Mammary epithelial cell (primary cell): Measurements from ENCODE around the gene METRNL.

ENCODE experiments used
- CTCF ChIP-seq, 2 donors: IDR thresholded peaks in 1 of 2; conservative IDR thresholded peaks in 1 of 2; 2 replicates each; pipeline ENCODE4 v1.5.1; 2011 to 2012; ENCODE audit warnings: inconsistent platforms in 2 of 2, low read length in 2 of 2, mild to moderate bottlenecking in 2 of 2, control low read depth in 1 of 2, low read depth in 1 of 2; ENCODE audit not compliant: insufficient read depth in 1 of 2; ENCODE audit errors: extremely low read depth in 1 of 2
- EZH2 ChIP-seq: IDR thresholded peaks from 2 replicates; pipeline ENCODE4 v1.6.1; 2012; ENCODE audit warnings: low read length, inconsistent platforms, borderline replicate concordance

DNA sequence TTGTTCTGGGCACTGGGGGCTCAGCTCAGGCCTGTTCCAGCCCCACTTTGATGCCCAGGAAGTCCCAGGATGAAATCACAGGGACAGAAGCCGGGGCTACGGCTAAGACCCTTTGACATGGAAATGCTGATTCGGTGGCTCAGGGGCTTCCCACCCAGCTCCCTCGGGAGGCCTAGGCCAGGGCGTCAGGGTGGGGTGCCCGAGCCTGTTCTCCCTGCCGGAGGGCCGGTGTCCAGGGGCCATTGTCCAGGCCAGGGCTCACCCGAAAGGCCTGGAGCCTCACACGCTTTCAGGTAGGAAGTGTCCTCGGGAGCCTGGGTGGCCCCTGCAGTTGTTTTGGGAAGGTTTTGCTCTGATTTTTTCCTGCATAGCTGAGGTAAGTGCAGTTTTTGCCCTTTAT is 34.0 kb downstream of the METRNL start:
- TF ChIP-seq CTCF (conservative IDR thresholded peaks at IDR 0.05 in 1 of 2, IDR thresholded peaks at IDR 0.05 in 1 of 2; ENCODE audit: extremely low read depth in 1 of 2, insufficient read depth in 1 of 2, low read depth in 1 of 2, low read length in 2 of 2) (no peak), EZH2 (no peak)
